Stimulated activated CD8-positive, alpha-beta memory T cell treated with anti-CD3 and anti-CD28 coated beads, Interleukin-15, amount 100 ng/mL, for 24 hours (primary cell): ENCODE results near the gene PNKD.
A peak's percentile ranks its signal among the peaks of the same experiment; 100 is the strongest.
"Not testable (repeated sequence)": the region's sequence is repeated elsewhere in the genome, so short reads cannot be mapped to it uniquely, and the experiment has no call there.

Experiments used
- DNase-seq: peaks from one replicate; pipeline ENCODE4 v3.0.0-alpha.2; 2020; ENCODE audit warnings: low read depth

The PNKD gene

DNA sequence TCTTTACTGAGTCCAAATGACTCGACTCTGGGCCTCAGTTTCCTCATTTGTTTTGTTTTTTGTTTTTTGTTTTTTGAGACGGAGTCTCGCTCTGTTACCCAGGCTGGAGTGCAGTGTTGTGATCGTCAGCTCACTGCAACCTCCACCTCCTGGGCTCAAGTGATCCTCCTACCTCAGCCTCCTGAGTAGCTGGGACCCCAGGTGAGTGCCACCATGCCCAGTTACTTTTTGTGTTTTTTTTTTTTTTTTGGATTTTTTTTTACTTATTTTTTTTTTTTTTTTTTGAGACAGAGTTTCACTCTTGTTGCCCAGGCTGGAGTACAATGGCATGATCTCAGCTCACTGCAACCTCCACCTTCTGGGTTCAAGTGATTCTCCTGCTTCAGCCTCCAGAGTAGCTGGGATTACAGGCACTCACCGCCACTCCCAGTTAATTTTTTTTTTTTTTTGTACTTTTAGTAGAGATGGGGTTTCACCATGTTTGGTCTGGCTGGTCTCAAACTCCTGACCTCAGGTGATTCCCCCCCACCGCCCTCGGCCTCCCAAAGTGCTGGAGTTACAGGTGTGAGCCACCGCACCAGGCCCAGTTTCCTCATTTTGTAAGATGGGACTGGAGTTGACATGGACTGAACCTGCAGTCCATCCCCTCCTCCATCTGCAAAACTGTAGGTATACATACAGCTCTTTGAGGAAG, 3.0 kb downstream of the PNKD start:
- not testable (repeated sequence) for DNase-seq

DNA sequence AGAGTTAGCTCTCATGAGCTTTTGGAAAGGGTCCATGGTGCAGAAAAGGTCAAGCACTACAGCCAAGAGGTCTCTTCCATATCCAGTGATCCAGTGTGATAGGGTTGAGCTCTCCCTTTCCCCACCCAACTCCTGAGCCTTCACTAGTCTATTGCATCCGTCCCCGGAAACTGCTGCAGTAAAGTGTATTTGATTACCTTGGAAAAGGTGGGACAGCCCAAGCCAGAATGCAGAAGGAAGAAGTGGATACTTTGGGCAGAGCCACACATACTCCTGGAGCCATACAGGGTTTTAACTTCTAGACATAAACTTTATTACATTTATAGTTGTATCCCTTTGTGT, 3.6 kb downstream of the PNKD start:
- DNase-seq = no peak

DNA sequence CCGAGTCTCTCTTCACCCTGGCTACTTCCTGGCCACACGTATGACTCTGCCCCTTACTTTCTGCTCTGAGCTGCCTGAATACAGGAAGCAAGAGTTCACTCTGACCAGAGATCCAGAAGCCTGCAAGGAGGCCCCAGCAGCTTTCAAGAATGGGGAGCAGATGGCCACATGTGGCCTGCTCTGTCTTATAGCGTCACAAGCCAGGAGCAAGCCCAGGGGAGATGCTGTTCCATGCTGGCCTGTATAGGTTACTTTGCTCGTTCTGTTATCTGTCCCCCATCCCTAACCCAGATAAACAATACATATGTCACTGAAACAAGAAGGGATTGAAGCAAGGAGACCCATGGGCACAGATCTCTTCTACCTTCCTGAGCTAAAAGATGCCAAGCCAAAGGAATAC, 4.3 kb downstream of the PNKD start:
- no peak for DNase-seq

DNA sequence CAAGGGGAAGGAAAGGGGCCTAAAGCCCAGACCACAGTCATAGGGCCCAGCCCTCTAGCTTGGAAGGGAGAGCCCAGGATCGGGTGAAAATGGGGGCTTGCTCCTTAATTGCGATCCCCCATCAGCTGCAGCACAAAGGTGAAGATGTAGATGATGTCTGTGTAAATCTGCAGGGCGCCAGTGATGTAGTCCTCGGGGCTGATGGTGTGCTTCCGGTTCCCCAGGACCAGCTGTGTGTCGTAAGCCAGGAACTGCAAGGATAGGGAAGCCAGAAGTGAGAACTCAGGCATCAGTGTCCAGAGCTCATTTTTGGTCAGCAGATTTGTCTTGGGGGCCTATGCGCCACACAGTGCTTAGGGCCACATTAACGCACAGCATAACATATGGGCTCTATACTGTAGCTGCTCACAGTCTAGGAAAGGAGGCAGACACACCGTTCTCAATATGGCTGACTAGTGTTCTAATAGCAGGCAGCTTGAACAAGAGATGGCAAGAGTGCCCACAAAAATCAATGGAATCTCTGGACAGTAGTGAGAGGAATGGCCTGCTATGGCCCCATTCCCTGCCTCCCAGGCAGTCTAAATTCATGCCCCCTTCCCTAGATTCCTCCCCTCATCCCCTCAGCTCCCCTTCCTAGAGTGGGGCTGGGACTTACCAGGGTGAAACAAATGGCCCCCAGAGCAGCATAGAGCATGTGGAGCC, 5.2 kb downstream of the PNKD start:
- no peak for DNase-seq

DNA sequence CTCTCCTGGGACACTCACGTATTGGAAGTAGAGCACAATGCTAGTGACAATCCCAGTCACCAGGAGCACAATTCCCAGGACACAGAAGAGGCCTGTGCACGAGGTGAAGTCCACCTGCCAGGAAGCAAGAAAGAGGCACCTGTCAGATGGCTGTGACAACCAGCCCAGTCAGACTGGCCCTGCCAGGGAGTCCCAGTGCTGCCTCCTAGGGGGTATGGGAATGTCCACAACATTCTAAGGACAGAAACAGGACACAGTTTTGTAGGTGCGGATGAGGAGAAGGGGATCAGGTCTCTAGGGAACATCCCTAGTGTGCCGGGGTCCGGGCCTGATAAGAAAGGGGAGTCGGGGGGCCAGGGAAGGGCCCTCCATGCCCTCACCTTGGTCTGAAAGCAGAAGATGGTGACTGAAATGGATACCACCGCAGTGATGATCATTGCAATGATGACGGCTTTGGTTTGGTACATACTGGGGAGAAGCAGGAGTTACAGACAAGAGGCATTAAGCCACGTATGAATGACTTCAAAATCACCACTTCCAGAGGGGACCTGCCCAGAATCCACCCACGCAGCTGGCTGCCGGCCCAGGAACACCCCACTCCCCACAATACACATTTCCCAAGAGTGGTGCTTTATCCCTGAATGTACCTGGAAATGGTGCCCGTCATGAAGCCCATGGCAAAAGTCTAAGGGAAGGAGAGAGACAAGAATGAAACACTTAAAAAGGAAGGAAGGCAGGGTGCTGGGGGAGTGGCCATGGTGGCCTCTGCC, 6.9 kb downstream of the PNKD start:
- DNase-seq = no peak

DNA sequence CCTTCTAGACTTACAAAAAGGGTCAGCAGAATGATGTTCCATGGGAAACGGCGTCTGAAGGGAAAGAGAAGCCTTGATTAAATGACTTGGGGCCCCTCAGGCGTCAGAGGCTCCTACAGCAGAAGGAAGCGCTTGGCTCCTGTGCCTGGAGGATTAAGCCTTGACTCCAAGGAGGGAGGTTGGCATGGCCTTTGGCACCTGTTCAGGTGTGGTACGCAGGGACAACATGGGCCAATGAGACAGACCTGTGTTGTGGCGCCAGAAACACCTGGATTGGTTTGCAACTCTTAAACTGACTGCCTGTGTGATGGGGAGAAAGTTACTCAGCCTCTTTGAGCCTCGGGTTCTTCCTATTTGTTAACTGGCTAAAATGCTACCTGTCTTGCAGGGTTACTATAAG, 7.6 kb downstream of the PNKD start:
- DNase-seq = no peak

DNA sequence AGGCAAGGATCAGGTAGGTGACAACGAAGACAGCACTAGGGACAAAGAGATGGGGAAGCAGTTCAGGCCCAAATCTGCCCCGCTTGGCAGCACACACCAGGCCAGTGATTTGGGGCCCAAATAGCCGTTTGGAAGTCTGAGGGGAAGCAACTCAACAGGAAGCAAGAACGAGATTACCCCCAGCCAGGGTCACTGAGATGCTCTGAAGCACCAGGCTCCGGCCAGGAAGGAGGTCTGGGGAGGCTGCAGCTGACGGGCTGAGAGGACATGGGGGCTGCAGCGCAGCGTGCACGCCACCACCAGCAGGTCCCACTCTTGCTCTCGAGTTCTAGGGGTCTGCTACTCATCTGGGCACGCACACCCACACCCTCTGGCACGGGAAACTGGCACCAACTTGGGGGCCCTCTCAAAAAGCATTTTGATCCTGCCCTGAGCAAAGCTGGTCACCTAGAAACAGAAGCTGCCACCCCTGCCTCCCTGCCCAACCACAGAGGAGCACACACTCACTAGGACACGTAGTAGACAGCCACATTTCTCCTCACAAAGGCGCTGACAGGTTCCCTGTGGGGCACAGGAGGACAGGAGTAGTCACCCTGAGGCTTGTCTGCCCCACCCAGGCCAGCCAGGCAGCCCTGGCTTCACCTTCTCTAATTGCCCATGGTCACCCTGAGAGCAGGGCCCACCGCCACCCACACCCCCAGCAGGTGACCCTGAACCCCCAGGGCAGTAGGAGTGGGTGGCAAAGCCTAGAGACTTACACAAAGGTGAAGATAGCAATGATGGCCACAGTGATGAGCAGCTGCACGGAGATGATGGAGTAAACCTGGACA, 8.4 kb downstream of the PNKD start:
- DNase-seq = no peak

DNA sequence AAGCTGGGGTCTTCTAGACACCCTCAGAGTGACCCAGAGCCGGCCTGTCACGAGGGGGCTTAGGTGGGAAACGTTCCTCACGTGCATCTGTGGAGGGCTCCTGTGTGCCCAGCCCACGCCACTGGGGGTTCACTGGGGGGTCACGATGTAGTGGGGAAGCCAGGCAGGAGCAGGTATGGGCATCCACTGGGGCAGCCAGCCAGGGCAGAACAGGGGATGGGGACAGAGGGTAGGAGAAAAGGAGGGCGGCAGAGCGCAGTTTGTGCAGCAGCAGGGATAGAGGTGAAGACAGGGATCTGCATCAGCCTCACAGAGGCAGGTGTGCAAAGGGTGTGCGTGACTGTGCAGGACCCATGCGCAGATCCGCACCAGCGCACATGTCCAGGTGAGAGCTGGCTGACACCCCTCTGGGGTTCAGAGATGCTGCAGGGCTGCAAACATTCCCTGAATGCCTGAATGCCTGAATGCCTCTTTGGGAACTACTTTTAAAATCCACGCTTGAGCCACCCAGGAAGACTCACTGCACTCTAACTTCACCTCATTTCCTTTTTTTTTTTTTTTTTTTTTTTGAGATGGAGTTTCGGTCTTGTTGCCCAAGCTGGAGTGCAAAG, 10.0 kb downstream of the PNKD start:
- no peak for DNase-seq

DNA sequence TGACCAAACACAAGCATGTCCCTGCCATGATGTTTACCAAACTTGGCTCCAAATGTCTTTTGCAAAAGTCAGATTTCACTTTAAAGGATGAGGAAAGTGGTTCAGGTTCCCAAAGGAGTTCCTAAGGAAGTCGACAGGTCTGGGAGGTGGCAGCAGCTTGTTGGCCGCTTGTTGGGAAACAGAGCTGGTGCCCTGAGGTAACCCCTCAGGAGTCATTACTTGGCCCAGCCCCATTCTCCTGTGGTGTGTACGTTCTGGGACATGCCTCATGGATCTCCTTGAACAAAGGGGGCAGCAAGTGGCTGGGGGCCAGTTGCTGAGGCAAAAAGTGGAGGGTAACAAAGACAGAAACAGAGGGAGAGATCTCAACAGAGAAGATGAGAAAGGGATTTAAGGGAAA, 11.1 kb downstream of the PNKD start:
- no peak for DNase-seq

DNA sequence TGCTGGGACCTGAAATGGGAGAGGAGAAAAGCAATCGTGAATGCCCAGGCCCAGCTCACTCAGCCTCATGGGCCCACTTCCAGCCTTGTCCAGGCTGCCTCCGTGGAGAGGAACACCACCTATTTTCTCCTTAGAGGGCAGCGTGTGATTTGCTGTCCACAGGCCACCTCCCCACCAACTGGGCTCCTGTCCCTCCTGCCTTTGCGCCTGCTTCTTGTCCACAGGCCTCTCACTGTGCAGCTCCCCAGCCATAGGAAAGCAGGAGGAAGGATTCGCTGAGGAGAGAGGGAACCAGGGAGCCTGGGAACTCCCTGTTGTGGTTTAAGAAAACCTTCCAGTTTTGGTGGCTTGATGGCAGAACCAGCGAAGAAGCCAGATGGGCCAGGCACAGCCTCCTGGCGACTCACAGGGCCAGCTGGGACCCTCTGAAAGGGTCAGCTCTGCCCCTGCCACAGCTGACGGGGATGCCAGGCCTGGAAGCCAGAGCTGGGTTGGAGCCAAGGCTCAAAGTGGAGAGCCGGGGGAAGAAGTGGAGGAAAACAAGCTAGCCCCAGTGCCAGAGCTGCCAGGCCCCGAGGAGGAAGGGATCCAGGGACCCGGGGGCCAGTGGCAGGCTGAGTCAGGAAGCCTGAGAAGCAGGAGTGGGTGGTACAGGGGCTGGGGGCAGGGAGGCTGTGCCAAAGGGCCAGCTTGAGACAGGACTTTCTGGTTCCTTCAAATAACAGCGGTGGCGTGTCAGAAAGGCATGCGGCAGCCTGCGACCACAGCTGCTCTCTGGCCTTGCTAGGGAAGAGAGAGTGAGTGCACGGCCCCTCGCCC, 12.1 kb downstream of the PNKD start:
- DNase-seq = no peak

DNA sequence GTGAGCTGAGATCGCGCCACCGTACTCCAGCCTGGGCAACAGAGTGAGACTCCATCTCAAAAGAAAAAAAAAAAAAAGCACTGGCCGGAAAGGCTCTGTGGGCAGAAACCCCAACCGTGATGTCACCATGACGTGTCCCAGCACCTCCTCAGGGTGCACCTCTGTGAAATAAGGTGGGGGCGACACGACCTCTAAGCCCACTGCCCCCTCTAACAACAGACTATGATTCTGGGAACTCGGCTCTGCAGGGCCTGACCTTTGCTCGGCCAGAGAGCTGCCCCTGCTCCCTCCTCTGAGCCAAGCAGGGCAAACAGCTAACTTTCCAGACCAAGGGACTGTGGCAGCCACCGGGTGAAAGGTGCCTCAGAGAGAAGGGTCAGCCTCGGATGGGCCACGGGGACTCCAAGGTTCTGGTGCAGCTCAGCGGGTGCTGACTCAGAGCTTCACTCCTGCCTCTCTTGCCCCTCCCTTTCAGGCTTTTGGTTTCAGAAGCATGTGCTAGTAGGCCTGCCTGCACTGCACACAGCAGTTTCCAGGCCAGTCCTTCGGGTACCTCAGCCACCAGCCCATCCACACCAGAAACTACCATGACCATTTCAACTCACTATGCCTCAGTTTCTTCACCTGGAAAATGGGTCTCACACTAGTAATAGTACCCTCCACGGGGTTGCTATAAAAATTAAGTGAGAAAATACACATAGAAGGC, 13.9 kb downstream of the PNKD start:
- no peak for DNase-seq

DNA sequence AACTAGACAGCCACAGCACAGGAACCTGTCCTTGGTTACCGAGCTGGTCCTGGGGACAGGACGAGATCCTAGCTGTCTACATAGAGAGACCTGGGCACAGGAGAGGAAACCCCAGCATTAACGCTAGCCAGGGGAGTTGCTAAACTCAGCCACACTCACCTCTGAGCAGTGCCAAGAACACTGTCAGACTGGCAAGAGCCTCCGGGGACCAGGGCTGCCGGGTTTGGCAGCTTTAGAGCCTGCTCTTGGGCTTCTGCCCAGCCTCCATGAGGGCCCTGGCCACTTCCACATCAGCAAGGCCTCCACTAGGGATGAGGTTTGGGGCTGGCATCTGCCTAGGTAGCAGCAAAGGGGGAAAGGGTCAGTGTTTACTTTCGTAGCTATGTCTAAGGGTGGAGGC, 15.3 kb downstream of the PNKD start:
- no peak for DNase-seq

DNA sequence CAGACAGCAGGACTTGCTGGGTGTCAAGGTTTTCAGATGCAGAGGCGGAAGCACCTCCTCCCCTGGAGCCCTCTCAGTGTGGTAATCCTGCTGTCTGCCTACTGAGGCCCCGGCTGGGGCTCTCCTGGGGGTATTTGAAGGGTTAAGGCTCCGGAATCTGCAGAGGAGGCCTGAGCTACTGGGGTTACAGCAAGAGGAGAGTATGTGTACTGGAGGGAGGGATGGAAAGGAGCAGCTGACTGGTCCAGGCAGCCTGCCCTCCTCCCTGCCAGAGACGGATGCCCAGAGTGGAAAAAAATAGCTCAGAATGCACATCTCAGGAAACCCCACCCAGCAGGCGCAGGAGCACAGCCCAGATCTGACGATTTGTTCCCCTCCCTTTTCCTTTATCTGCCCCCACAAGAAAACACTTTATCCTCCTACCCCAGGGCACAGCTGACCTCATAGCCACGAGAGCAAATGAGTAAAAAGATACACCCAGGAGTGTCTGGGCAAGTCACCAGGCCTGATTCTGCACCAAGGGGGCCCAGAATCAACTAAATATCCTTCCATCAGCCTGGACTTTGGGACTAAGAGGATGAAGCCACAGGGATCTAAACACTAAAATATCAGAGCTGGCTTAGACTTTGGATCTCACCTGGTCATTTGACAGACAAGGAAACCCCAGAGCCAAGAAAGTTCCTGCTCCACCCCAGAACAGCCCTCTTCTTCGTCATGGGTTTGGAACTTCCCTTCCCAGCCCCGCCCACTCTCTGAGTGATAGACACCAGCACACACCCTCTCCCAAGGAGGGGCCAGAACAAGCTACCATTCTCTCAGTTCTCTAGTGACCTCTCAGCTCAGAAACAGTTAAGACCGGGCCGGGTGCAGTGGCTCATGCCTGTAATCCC, 16.5 kb downstream of the PNKD start:
- DNase-seq = peak; percentile 36

DNA sequence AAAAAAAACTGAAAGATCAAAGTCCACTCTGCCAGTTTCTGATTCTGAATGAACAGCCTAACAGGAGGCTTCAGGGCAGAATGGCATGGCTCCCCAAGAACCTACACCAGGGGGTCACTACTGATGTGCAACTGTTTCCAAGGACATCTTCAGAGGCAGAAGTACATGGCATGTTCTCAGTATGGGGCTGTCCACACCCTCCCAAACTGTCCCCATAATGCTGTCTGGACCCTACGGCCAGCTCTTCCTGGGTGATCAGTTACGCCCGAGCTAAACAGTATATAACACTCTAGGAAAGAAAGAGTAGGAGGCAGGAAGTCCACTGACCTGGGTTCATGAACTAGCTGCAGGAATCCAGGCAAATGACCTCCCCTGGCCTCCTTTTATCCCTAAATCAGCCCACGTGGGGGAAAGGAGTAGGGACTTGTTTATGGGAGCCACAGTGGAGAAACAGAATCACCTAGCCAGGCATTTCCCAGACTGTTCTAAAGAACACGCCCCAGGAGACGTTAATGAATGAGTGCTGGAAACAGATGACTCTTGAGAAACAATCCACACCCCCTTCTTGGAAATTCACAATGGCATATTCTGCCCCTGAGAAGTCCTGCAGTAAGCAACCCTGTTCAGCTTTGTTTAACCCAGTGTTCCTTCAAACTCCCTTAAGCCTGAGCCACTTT, 19.5 kb downstream of the PNKD start:
- no peak for DNase-seq

DNA sequence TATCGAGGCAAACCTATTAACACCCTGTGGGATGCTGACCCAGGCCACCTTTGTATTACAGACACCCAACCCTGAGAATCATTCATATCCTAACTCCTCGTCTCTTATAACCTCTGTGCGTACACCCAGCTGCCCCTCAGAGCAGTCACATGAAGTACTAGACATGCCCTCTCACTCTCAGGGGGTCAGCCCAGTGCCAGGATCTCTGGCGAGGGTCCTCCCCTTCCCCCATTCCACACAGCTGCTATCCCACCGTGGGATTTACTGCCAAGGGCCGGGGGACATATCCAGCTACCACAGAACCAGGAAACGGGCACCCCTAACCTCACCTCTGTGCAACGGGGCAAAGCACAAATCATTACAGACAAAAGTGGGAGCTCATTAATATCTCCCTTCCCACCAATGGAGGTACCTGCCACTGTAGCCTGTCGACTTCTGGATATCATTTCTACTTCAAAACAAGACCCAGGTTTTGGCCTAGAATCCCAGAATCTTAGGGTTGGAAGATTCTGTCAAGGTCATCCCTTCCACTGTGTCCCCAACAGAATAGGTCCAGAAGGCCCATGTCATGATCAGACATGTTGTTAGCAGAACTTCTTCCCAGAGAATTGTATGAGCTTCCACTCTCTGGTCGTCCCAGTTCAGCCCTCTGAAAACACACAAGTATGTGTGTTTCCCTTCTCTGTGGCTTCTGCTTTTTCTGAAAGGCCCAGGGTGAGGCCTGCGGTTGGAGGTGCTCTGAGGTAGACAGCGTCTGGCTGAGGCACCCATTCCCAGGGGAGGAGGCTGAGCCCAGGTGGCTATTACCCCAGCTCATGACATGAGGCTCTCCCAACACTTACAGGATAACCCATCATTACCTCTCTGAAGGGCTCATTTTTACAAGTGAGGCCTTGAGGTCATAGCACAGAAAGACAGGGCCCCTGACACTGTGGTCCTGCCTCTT, 20.3 kb downstream of the PNKD start:
- DNase-seq = no peak

DNA sequence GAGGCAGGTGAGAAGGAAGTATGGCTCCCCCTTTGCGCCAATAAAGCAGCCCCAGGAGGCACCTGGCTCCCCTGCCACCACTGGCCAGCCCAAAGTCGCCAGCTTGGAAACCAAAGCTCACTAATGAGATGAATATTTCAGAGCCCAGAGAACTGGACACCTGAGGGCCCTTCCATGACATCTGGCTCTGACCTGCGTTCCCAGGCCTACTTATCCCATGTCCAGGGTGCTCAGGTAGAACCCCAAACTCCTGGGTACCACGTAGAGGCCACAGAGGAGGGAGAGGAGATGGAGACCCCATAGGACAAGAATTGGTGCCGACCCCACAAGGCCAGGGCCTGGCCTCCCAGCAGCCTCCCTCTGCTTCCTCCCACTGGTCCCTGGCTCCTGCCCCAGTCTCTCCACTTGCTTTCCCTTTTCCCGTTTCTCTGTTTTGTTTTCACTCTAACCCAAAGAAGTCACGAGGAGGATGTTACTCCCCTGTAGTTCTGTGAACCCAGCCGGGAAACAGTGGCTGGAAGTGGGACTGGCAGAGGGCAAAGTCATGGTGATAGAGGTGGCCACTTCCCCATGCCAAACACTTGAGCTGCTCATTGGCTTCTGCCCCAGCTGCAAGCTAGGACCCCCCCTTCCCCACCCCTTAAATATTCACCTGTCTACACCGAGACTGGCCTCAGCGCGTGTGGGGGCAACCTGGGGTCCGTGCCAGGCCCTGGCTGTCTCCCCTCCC, 21.2 kb downstream of the PNKD start:
- DNase-seq = no peak
